Measurements from ENCODE around the gene COA3. TPM values are rescaled to one million over a fixed set of nuclear protein-coding genes. Genes with fewer than 3 reads are reported as not detected.

The COA3 gene
- total and polyA plus RNA-seq, 12 donors = 55.6 to 231 (median 87.0) TPM

DNA sequence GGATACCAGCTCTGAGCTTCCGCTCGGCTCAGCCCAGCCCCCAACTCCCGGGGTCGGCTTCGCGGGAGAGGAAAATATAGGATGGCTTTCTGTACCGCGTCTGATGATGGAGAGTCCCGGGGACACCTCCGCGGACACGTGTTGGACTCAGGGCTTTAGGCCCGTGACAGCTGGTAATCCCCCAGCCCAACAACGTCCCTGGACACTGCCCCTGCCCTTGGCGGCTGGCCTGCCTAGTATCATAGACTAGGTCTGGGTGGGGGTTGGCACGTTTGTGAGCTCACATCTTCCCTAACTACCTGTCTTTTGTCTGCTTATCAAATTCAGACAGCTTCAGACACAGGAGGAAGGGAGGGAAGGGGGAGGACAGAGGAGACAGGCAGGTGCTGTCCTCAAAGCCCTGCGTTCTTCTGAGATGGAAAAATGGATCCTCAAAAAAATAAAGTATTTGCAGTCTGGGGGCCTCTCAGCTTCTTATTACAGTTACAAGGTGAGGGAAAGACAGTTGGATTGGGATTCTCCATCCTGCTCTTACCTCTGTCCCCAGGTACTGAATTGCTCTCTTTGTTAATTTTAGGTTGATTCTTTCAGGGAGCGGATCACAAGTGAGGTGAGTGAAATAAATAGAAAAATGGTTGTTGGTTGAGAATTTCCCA, 35.4 kb upstream of the COA3 start:
- peak overlapping the region; percentile 71 to 93 (median 83) for H3K4me3 ChIP-seq
- TF ChIP-seq, protein P1, sequence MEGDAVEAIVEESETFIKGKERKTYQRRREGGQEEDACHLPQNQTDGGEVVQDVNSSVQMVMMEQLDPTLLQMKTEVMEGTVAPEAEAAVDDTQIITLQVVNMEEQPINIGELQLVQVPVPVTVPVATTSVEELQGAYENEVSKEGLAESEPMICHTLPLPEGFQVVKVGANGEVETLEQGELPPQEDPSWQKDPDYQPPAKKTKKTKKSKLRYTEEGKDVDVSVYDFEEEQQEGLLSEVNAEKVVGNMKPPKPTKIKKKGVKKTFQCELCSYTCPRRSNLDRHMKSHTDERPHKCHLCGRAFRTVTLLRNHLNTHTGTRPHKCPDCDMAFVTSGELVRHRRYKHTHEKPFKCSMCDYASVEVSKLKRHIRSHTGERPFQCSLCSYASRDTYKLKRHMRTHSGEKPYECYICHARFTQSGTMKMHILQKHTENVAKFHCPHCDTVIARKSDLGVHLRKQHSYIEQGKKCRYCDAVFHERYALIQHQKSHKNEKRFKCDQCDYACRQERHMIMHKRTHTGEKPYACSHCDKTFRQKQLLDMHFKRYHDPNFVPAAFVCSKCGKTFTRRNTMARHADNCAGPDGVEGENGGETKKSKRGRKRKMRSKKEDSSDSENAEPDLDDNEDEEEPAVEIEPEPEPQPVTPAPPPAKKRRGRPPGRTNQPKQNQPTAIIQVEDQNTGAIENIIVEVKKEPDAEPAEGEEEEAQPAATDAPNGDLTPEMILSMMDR (IDR thresholded peaks at IDR 0.05) = no peak
- no peak for TF ChIP-seq POLR2A (IDR thresholded peaks at IDR 0.05)
- intact Hi-C loops (cut with DNase I) = no loop called here
- peak in 1 of 7 donors; percentile 60 for DNase-seq
- H3K9me3 ChIP-seq (replicated peaks in 1 of 3) = no peaks in the 10 kb centered on the region
- peaks cover 18 to 22% of the 10 kb centered on the region in 2 donors for H3K4me1 ChIP-seq (replicated peaks in 1 of 2)
- no peaks in the 10 kb centered on the region for H3K27me3 ChIP-seq
- peak overlapping the region in 4 of 5 donors; percentile 84 to 92 (median 88) for H3K27ac ChIP-seq
- 6 to 41% (median 6%) methylated on average over 3 to 18 of the region's 18 CpGs for WGBS, 4 donors
- peaks cover 0 to 39% of the 10 kb centered on the region in 2 donors for H3K36me3 ChIP-seq (replicated peaks in 1 of 2)

DNA sequence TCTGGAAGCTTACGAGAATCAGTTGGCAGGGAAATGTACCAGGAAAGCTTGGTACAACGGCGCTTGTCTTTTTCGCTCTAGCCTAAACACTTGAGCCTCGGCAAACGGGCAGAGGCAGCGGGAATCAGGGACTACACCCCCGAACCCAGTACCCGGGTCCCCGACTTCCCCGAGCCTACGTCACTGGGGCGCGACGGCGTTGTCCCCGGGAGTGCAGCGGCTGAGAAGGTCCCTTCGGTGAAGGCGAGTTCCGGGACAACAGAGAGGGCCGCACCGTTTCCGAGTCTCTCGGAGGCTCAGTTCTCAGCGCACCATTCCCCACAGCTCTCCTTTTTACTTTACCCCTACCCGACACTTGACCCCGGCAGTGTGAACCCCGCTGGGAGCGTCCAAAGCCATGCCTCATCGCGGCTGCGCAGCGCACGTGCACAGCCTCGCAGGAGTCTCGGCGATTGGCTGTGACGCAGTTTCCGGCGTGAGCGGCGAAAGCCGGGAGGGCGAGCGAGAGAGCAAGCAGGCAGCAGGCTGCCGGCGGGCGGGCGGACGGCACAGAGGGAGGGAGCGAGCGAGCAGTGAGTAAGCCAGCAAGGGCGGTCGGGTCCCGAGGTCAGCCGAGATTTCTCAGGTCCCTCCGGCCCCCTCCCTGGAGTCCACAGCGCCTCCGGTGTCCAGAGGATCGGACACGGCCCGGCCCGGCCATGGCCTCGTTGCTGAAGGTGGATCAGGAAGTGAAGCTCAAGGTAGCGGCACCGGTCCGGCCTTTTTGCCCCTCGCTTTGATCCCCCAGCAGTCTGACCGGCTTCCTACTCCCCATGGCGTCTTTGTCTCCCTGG, 34.6 kb upstream of the COA3 start, which contains the start of gene PSME3:
Gene PSME3, plus strand, starts transcription at position 464 of the 833 bp plus-strand sequence. Its CDS starts 235 bp downstream, at position 699.
- H3K36me3 ChIP-seq (replicated peaks in 1 of 2) = peaks cover 0 to 32% of the 10 kb centered on the region in 2 donors
- intact Hi-C loops (cut with DNase I) = no loop called here
- 0 to 1% (median 0%) methylated on average over 46 to 71 of the region's 71 CpGs for WGBS, 4 donors
- H3K4me1 ChIP-seq (replicated peaks in 1 of 2) = peaks cover 18 to 22% of the 10 kb centered on the region in 2 donors
- peak; percentile 81 to 90 for TF ChIP-seq POLR2A (IDR thresholded peaks at IDR 0.05)
- TF ChIP-seq, protein P1 (IDR thresholded peaks at IDR 0.05) = no peak
- H3K4me3 ChIP-seq = peak within 1 kb of the TSS; percentile 71 to 93 (median 83)
- DNase-seq = peak; percentile 90 to 95 (median 92)
- H3K27me3 ChIP-seq = no peaks in the 10 kb centered on the region
- H3K27ac ChIP-seq = peak within 1 kb of the TSS; percentile 84 to 93 (median 90)
- no peaks in the 10 kb centered on the region for H3K9me3 ChIP-seq (replicated peaks in 1 of 3)

DNA sequence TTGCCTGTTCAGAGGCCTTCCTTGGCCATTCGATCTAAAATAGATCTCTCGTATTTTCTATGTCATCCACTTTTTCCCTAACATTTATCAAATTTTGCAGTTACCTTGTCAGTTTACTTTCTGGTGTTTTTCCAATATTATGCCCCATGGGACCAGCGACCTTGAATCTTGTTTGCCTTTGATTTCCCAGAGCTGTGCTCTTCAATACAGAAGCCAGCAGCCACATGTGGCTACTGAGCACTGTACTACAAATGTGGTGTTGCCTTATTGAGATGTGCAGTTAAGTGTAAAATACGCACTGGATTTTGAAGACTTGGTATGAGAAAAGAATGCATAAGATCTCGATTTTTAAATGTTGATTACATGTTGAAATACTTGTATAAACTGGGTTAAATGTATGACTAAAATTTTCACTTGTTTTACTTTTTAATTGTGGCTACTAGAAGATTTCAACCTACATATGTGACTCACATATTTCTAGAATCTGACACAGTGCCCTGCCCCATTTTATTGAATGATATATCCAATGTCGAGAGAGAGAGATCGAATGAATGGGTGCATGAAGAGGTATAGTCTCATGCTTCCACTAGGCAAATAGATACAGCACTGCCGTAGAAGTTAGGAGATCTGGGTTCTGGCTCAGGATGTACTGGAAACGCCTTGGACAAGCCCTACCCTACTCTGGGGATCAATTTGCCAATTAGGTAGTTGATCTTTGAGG, 33.9 kb upstream of the COA3 start:
- Histone ChIP-seq H3K4me3 (peak overlapping the region; percentile 71 to 93 (median 83)), H3K27ac (peak overlapping the region; percentile 84 to 93 (median 90)), H3K27me3 (no peaks in the 10 kb centered on the region), H3K36me3 (replicated peaks in 1 of 2) (peaks cover 0 to 24% of the 10 kb centered on the region in 2 donors), H3K4me1 (replicated peaks in 1 of 2) (peaks cover 18 to 22% of the 10 kb centered on the region in 2 donors), H3K9me3 (replicated peaks in 1 of 3) (no peaks in the 10 kb centered on the region)
- DNase-seq = peak in 1 of 7 donors; percentile 44
- peak in 1 of 2 donors; percentile 14 for TF ChIP-seq POLR2A (IDR thresholded peaks at IDR 0.05)
- TF ChIP-seq, protein P1 (IDR thresholded peaks at IDR 0.05) = no peak
- intact Hi-C loops (cut with DNase I) = no loop called here
- WGBS, 4 donors = 30 to 36% (median 32%) methylated on average over 9 of the region's 9 CpGs

DNA sequence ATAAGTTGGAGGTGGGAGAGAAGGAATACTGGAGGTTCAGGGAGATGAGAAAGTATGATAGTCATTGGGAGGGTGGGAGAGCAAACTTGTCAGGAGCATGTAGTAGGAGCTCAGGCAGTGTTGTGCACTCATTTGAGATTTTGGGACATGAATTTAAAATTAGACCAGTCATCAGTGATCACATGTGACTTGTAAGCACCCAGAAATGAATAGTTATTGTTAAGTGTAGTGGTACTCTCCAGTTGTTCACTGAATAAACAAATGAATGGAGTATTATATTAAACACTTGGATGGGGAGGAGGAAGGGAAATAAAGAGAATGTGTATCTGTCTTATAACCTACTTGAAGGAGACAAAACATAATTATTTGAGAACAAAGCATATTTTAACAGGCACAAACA, 32.5 kb upstream of the COA3 start:
- H3K9me3 ChIP-seq (replicated peaks in 1 of 3) = no peaks in the 10 kb centered on the region
- H3K4me1 ChIP-seq (replicated peaks in 1 of 2) = peaks cover 18 to 22% of the 10 kb centered on the region in 2 donors
- no peaks in the 10 kb centered on the region for H3K27me3 ChIP-seq
- no peak overlapping the region for H3K27ac ChIP-seq
- no peak for DNase-seq
- intact Hi-C loops (cut with DNase I) = no loop called here
- H3K36me3 ChIP-seq (replicated peaks in 1 of 2) = peaks cover 0 to 10% of the 10 kb centered on the region in 2 donors
- H3K4me3 ChIP-seq = no peak overlapping the region
- no peak for TF ChIP-seq POLR2A (IDR thresholded peaks at IDR 0.05)
- TF ChIP-seq, protein P1 (IDR thresholded peaks at IDR 0.05) = no peak

Measured in adrenal gland (tissue), 12 donors.